Calu3 (cell line): Measurements from ENCODE around the gene DSE. TPM values are rescaled to one million over a fixed set of nuclear protein-coding genes. Genes with fewer than 3 reads are reported as not detected.

Experiments used
- BruUV-seq: library from RNA; stranded (reverse); fragments of 400-500 nt; replicated peaks from 2 replicates; lab custom pipeline; 2021; lab: Mats Ljungman, UMichigan
- CTCF ChIA-PET: fragments of 300-600 bp; sonication (Branson Sonifier 250); formaldehyde crosslinking; loops from one replicate; lab custom pipeline; 2022; ENCODE audit warnings: antibody characterized with exemption; lab: Charles Lee
- DNase-seq: peaks from one replicate; pipeline ENCODE4 v3.0.0; 2022
- H3K27ac Mint-ChIP-seq: one replicate; pipeline ENCODE4 v1.8.0; 2022; ENCODE audit warnings: mixed read lengths; ENCODE audit not compliant: unreplicated experiment
- H3K27me3 Mint-ChIP-seq: one replicate; pipeline ENCODE4 v1.8.0; 2022; ENCODE audit warnings: mixed read lengths; ENCODE audit not compliant: unreplicated experiment
- H3K36me3 Mint-ChIP-seq: one replicate; pipeline ENCODE4 v1.8.0; 2022; ENCODE audit warnings: mild to moderate bottlenecking, moderate library complexity, mixed read lengths; ENCODE audit not compliant: insufficient read depth, unreplicated experiment
- H3K4me1 Mint-ChIP-seq: one replicate; pipeline ENCODE4 v1.8.0; 2022; ENCODE audit warnings: mild to moderate bottlenecking, low read depth, mixed read lengths; ENCODE audit not compliant: unreplicated experiment
- H3K4me3 Mint-ChIP-seq: one replicate; pipeline ENCODE4 v1.8.0; 2022; ENCODE audit warnings: mild to moderate bottlenecking, low read depth, moderate library complexity, mixed read lengths; ENCODE audit not compliant: unreplicated experiment
- H3K9me3 Mint-ChIP-seq: one replicate; pipeline ENCODE4 v1.8.0; 2022; ENCODE audit warnings: low read depth, mixed read lengths; ENCODE audit not compliant: unreplicated experiment
- CTCF ChIP-seq: fragments of 200-600 bp; IDR thresholded peaks from one replicate; pipeline ENCODE4 v1.8.0; 2022; ENCODE audit warnings: antibody characterized with exemption; ENCODE audit not compliant: unreplicated experiment
- intact Hi-C: fragments of 100-400 bp; cut with micrococcal nuclease; formaldehyde crosslinking; loops from one replicate; pipeline ENCODE4 v1.10.0; 2022; ENCODE audit not compliant: unreplicated experiment
- total RNA-seq: library from RNA; stranded (reverse); gene quantifications from 2 replicates; pipeline ENCODE4 v1.2.3, GENCODE V29; 2022

Gene DSE
- total RNA-seq, 1 experiment from 2014 or later = 43.8 TPM

- TF ChIP-seq CTCF = no peak
- Mint-ChIP-seq H3K27ac (no peak overlapping the region), H3K9me3 (no peaks in the 10 kb centered on the region), H3K4me3 (no peak overlapping the region), H3K4me1 (no peaks in the 10 kb centered on the region), H3K27me3 (no peaks in the 10 kb centered on the region), H3K36me3 (no peaks in the 10 kb centered on the region)
- CTCF ChIA-PET = no interaction called here
- DNase-seq = no peak
- intact Hi-C loops = no loop called here
- no TSS peak for BruUV-seq
Observed at GRCh38 chr6:116417661-116418060, 46.9 kb downstream of the DSE start.

- Mint-ChIP-seq H3K4me3 (no peak overlapping the region), H3K4me1 (no peaks in the 10 kb centered on the region), H3K9me3 (no peaks in the 10 kb centered on the region), H3K27ac (no peak overlapping the region), H3K36me3 (no peaks in the 10 kb centered on the region), H3K27me3 (no peaks in the 10 kb centered on the region)
- BruUV-seq = no TSS peak
- CTCF ChIA-PET = no interaction called here
- DNase-seq = no peak
- no peak for TF ChIP-seq CTCF
- intact Hi-C loops = no loop called here
Observed at GRCh38 chr6:116419069-116419786, 48.5 kb downstream of the DSE start.

- H3K4me3 Mint-ChIP-seq = no peak overlapping the region
- H3K9me3 Mint-ChIP-seq = no peaks in the 10 kb centered on the region
- no peak overlapping the region for H3K27ac Mint-ChIP-seq
- BruUV-seq = no TSS peak
- no peak for TF ChIP-seq CTCF
- no peaks in the 10 kb centered on the region for H3K4me1 Mint-ChIP-seq
- no peaks in the 10 kb centered on the region for H3K36me3 Mint-ChIP-seq
- DNase-seq = no peak
- CTCF ChIA-PET = no interaction called here
- H3K27me3 Mint-ChIP-seq = no peaks in the 10 kb centered on the region
- intact Hi-C loops = no loop called here
Observed at GRCh38 chr6:116420341-116420740, 49.6 kb downstream of the DSE start.

- intact Hi-C loops = no loop called here
- H3K27ac Mint-ChIP-seq = no peak overlapping the region
- TF ChIP-seq CTCF = no peak
- no TSS peak for BruUV-seq
- H3K4me3 Mint-ChIP-seq = no peak overlapping the region
- H3K9me3 Mint-ChIP-seq = no peaks in the 10 kb centered on the region
- H3K4me1 Mint-ChIP-seq = no peaks in the 10 kb centered on the region
- no peaks in the 10 kb centered on the region for H3K27me3 Mint-ChIP-seq
- CTCF ChIA-PET = no interaction called here
- DNase-seq = no peak
- peaks cover 6% of the 10 kb centered on the region for H3K36me3 Mint-ChIP-seq
Observed at GRCh38 chr6:116422238-116422637, 51.5 kb downstream of the DSE start.
